Cortex of kidney (tissue), 1 donor: ENCODE data around the gene RIPOR1.
"Not testable (repeated sequence)": the region's sequence is repeated elsewhere in the genome, so short reads cannot be mapped to it uniquely, and the experiment has no call there.

Experiments
- DNase-seq: peaks from one replicate; lab custom pipeline; 2025; lab: John Stamatoyannopoulos, UW

Gene RIPOR1

GRCh38 chr16:67517661-67518423 lies 10.8 kb upstream of the RIPOR1 start:
- DNase-seq: no peak

- DNase-seq: no peak
Observed at GRCh38 chr16:67518676-67519075, 10.0 kb upstream of the RIPOR1 start.

- DNase-seq: no peak
Observed at GRCh38 chr16:67519242-67519641, 9.4 kb upstream of the RIPOR1 start.

- DNase-seq: no peak
Observed at GRCh38 chr16:67521095-67521804, 7.4 kb upstream of the RIPOR1 start.

- no peak for DNase-seq
Observed at GRCh38 chr16:67525176-67525860, 3.3 kb upstream of the RIPOR1 start.

GRCh38 chr16:67526149-67526791 lies 2.4 kb upstream of the RIPOR1 start:
- DNase-seq: no peak

- DNase-seq: no peak
Observed at GRCh38 chr16:67528870-67529581, 397 bp downstream of the RIPOR1 start.

GRCh38 chr16:67529582-67530012 lies 968 bp downstream of the RIPOR1 start:
- DNase-seq: no peak

- DNase-seq: no peak
Observed at GRCh38 chr16:67530013-67530939, 1.6 kb downstream of the RIPOR1 start.

GRCh38 chr16:67531247-67531646 lies 2.6 kb downstream of the RIPOR1 start:
- DNase-seq: no peak

GRCh38 chr16:67533024-67533560 lies 4.5 kb downstream of the RIPOR1 start:
- DNase-seq: no peak

- not testable (repeated sequence) for DNase-seq
Observed at GRCh38 chr16:67533987-67534386, 5.4 kb downstream of the RIPOR1 start.

- DNase-seq: no peak
Observed at GRCh38 chr16:67534431-67534830, 5.8 kb downstream of the RIPOR1 start.

- DNase-seq: no peak
Observed at GRCh38 chr16:67535201-67535600, 6.6 kb downstream of the RIPOR1 start.

GRCh38 chr16:67537270-67537635 lies 8.6 kb downstream of the RIPOR1 start:
- DNase-seq: no peak

GRCh38 chr16:67537636-67538591 lies 9.3 kb downstream of the RIPOR1 start:
- no peak for DNase-seq

- DNase-seq: no peak
Observed at GRCh38 chr16:67538666-67539101, 10.1 kb downstream of the RIPOR1 start.

- DNase-seq: no peak
Observed at GRCh38 chr16:67539271-67539670, 10.6 kb downstream of the RIPOR1 start.
